HEK293T (cell line): ENCODE data around the gene PWWP2A.

Experiments
- CTCF ChIA-PET: fragments of 350-600 bp; formaldehyde crosslinking; extraction: SDS; loops from one replicate; lab custom pipeline; 2021; ENCODE audit warnings: antibody characterized with exemption, inconsistent platforms; lab: Yijun Ruan, JAX
- POLR2A ChIA-PET: fragments of 350-600 bp; formaldehyde crosslinking; extraction: SDS; loops from one replicate; lab custom pipeline; 2020; ENCODE audit warnings: antibody characterized with exemption, inconsistent platforms; lab: Yijun Ruan, JAX
- DNase-seq: peaks from one replicate; pipeline ENCODE4 v3.0.0; 2012; ENCODE audit warnings: mixed read lengths; ENCODE audit errors: extremely low spot score
- ARNT ChIP-seq: fragments of 450-650 bp; IDR thresholded peaks from 2 replicates; pipeline ENCODE4 v1.6.1; 2017; ENCODE audit warnings: mild to moderate bottlenecking
- BHLHE40 ChIP-seq: fragments of 450-650 bp; IDR thresholded peaks from 2 replicates; pipeline ENCODE4 v1.6.1; 2016; ENCODE audit warnings: mild to moderate bottlenecking, moderate library complexity, borderline replicate concordance
- CTBP1 ChIP-seq: fragments of 450-650 bp; IDR thresholded peaks from 2 replicates; pipeline ENCODE4 v1.6.1; 2016; ENCODE audit warnings: borderline replicate concordance
- ELF4 ChIP-seq: fragments of 450-650 bp; IDR thresholded peaks from 2 replicates; pipeline ENCODE4 v1.6.1; 2017; ENCODE audit warnings: antibody characterized with exemption
- FOXA1 ChIP-seq: fragments of 450-650 bp; IDR thresholded peaks from 2 replicates; pipeline ENCODE4 v1.6.1; 2016; ENCODE audit warnings: mild to moderate bottlenecking
- FOXK2 ChIP-seq: fragments of 450-650 bp; IDR thresholded peaks from 2 replicates; pipeline ENCODE4 v1.6.1; 2016; ENCODE audit warnings: mild to moderate bottlenecking
- FOXM1 ChIP-seq: fragments of 450-650 bp; IDR thresholded peaks from 2 replicates; pipeline ENCODE4 v1.6.1; 2017; ENCODE audit warnings: mild to moderate bottlenecking, borderline replicate concordance
- HDGF ChIP-seq: fragments of 450-650 bp; IDR thresholded peaks from 2 replicates; pipeline ENCODE4 v1.6.1; 2017; ENCODE audit warnings: antibody characterized with exemption, borderline replicate concordance
- L3MBTL2 ChIP-seq: fragments of 450-650 bp; conservative IDR thresholded peaks from 2 replicates; pipeline ENCODE4 v1.6.1; 2016; ENCODE audit warnings: mild to moderate bottlenecking
- LEF1 ChIP-seq: fragments of 450-650 bp; IDR thresholded peaks from 2 replicates; pipeline ENCODE4 v1.6.1; 2017; ENCODE audit warnings: mild to moderate bottlenecking, borderline replicate concordance
- NFRKB ChIP-seq: fragments of 450-650 bp; IDR thresholded peaks from 2 replicates; pipeline ENCODE4 v1.6.1; 2016; ENCODE audit warnings: mild to moderate bottlenecking, moderate library complexity
- SP1 ChIP-seq: fragments of 450-650 bp; IDR thresholded peaks from 2 replicates; pipeline ENCODE4 v1.6.1; 2017
- SUZ12 ChIP-seq: fragments of 450-650 bp; IDR thresholded peaks from 2 replicates; pipeline ENCODE4 v1.6.1; 2016; ENCODE audit warnings: mild to moderate bottlenecking
- TARDBP ChIP-seq: fragments of 450-650 bp; IDR thresholded peaks from 2 replicates; pipeline ENCODE4 v1.6.1; 2016
- ZNF384 ChIP-seq: fragments of 450-650 bp; IDR thresholded peaks from 2 replicates; pipeline ENCODE4 v1.6.1; 2016
- TF ChIP-seq, protein P1 (sequence below): fragments of 450-650 bp; IDR thresholded peaks from 2 replicates; pipeline ENCODE4 v1.6.1; 2016

Gene PWWP2A

DNA sequence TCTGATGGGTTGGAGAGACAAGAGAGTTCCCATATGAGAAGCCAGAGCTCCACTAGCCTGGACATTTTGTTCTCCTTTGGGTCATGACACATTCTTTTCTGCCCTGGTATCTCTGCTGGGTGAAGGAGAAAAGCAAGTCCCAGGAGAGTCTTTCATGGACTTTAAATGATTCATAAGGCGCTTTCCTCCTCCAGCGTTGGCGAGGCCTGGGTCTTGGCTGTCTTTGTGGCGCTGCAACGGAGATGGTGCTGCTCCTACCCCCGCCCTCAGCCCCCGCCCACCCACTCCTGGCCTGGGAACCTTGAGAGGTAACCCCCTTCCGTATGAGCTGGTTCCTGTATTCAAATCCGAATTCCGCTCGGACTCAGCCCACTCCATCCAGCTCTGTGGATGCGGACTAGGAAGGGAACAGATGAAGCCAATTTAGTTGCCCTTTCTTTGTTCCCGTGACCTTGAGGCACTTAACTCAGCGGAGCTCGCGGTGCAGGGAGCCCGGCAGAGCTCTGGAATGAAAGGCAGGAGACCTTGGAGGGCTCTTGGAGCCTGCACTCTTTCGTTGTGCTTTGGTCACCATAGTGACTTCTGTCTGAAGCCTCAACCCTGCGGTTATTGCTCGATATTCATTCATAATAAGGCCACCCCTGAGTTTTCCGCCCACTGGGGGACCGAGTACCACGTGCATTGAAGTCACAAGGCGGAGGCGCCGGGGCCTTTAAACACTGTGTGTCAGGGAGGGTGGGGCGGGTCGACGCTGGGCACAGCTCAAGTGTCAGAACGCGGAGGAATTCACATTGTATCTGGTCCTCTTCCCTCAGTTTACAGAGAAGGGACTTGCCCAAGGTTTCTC, 14.0 kb upstream of the PWWP2A start:
- POLR2A ChIA-PET, result interaction anchor here (0.6 kb wide), 1 partner anchor 15 kb away, joined by 3 read pairs; no protein-coding TSS in a partner anchor
- CTCF ChIA-PET, result no interaction called here
- DNase-seq, result peak; percentile 15
- TF ChIP-seq NFRKB, result no peak
- no peak for TF ChIP-seq FOXK2
- TF ChIP-seq ELF4, result no peak
- TF ChIP-seq, protein P1, sequence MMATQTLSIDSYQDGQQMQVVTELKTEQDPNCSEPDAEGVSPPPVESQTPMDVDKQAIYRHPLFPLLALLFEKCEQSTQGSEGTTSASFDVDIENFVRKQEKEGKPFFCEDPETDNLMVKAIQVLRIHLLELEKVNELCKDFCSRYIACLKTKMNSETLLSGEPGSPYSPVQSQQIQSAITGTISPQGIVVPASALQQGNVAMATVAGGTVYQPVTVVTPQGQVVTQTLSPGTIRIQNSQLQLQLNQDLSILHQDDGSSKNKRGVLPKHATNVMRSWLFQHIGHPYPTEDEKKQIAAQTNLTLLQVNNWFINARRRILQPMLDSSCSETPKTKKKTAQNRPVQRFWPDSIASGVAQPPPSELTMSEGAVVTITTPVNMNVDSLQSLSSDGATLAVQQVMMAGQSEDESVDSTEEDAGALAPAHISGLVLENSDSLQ, result no peak
- no peak for TF ChIP-seq CTBP1
- TF ChIP-seq LEF1, result no peak
- TF ChIP-seq ARNT, result no peak
- TF ChIP-seq FOXM1, result no peak
- TF ChIP-seq FOXA1, result no peak
- TF ChIP-seq HDGF, result no peak
- TF ChIP-seq BHLHE40, result no peak
- TF ChIP-seq TARDBP, result no peak
- TF ChIP-seq SUZ12, result no peak

DNA sequence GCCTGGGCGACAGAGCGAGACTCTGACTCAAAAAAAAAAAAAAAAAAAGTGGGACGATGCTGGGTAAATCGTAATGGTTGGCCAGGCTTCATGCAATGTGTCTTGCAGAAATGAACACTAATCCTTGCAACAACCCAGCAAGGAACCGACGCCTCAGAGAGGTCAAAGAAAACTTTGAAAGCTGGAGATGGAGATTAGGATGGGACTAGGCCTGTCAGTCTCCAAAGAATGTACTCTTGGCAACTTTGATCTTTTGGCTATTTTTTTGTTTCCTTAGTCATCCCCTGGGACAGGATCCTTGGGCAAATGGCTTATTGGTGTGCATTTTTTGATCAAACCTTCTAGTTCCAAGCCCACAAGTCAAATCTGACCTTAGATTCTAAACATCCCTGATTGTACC, 10.6 kb upstream of the PWWP2A start:
- DNase-seq, result no peak
- CTCF ChIA-PET, result no interaction called here
- no peak for TF ChIP-seq BHLHE40
- no peak for TF ChIP-seq ZNF384
- TF ChIP-seq SP1, result no peak
- no peak for TF ChIP-seq L3MBTL2
- TF ChIP-seq FOXM1, result no peak
- TF ChIP-seq FOXK2, result no peak
- TF ChIP-seq, protein P1, result no peak
- POLR2A ChIA-PET, result no interaction called here

DNA sequence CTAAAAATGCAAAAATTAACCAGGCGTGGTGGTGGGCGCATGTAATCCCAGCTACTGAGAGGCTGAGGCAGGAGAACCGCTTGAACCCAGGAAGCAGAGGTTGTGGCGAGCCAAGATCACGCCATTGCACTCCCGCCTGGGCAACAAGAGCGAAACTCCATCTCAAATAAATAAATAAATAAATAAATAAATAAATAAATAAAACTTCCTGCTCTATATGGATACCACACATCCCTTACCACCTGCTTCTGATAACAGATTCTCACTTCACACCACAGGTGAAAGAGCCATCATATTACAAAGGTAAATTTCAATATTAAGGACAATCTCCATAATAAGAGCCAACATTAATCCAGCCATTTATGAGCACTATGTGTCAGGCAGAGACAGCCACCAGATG, 9.4 kb upstream of the PWWP2A start:
- ChIA-PET POLR2A (no interaction called here), CTCF (no interaction called here)
- DNase-seq, result no peak
- TF ChIP-seq NFRKB (no peak), ARNT (no peak), LEF1 (no peak), BHLHE40 (no peak)

DNA sequence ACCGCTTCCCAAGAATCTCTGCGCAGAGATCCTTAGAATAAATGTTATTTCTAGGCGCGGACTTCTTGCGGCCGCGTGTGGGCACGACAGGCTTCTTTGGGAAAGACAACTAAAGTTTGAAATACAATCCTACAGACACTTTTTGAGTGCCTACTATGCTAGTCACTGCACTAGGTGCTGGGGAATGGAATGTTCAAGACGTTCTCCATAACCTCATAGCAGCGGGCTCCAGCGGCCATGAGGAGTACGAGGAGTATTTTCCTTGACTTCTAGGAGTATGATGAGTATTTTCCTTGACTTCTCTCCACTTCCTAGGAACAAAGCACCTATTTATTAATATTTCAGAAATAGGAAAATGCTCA, 636 bp upstream of the PWWP2A start:
- no peak for DNase-seq
- TF ChIP-seq CTBP1 (peak; percentile 92), ARNT (no peak), ELF4 (no peak), BHLHE40 (no peak), L3MBTL2 (peak; percentile 56; the same call in 1 of the 2 replicates), NFRKB (no peak), HDGF (no peak)
- ChIA-PET CTCF (no interaction called here), POLR2A (no interaction called here)

DNA sequence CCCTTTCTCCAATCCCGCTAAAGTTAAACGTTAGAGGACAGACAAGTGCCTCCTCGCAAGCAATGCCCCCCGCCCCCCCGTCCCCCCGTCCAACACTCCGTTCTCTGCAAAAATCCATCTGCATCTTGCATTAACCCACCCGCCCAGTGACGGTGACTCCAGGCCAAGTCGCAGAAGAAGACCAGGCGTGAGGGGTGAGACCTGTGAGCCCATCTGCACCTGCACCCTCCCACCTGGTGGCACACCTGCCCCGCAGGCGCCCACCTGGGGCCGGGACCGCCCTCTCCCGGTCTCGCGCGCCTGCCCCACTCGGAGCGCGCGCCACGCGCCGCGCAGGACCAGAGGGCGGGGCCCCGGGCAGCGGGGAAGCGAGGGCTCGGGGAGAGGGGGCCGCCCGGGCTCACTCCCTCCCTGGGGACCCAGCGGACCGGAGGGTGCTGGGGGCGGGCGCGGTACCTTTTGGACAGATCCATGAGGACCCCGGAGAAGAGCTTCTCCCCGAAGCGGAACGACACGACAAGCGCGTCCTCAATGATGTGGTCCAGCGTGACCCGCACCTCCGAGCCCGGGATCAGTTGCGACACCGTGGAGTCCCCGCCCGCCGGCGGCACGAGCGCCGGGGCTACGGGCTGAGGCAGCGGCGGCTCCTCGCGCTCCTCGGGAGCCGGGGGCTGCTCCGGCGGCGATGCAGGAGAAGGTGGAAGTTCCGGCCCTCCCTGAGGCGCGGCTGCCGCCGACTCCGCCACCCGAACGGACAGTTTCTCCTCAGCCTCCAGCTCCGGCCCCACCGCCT, 705 bp downstream of the PWWP2A start:
- DNase-seq, result peak; percentile 39
- POLR2A ChIA-PET, result interaction anchor here (0.9 to 1.6 kb wide), 6 partner anchors 15 to 301 kb away, joined by 3 to 4 read pairs (median 3); no protein-coding TSS in a partner anchor
- no peak for TF ChIP-seq TARDBP
- no peak for TF ChIP-seq SP1
- no peak for TF ChIP-seq FOXA1
- TF ChIP-seq ELF4, result no peak
- no peak for TF ChIP-seq SUZ12
- CTCF ChIA-PET, result interaction anchor here (0.6 to 1.6 kb wide), 2 partner anchors 37 to 38 kb away, joined by 3 read pairs; no protein-coding TSS in a partner anchor

DNA sequence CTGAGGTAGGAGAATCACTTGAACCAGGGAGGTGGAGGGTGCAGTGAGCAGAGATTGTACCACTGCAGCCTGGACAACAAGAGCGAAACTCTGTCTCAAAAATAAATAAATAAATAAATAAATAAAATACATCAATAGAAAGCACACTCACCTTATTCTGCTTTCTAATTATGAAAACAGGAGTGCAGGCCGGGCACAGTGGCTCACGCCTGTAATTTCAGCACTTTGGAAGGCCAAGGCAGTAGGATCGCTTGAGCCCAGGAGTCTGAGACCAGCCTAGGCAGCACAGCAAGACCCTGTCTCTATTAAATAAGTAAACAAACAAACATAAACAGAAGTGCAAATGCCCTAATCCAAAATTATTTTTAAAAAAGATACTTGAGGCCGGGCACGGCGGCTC, 2.3 kb downstream of the PWWP2A start:
- DNase-seq, result no peak
- CTCF ChIA-PET, result no interaction called here
- POLR2A ChIA-PET, result no interaction called here
- TF ChIP-seq CTBP1, result no peak
- TF ChIP-seq TARDBP, result no peak
- TF ChIP-seq BHLHE40, result no peak
- TF ChIP-seq SP1, result no peak
- TF ChIP-seq FOXK2, result no peak
- no peak for TF ChIP-seq NFRKB
- no peak for TF ChIP-seq FOXM1
- TF ChIP-seq L3MBTL2, result no peak
- no peak for TF ChIP-seq ELF4
- no peak for TF ChIP-seq FOXA1
- TF ChIP-seq HDGF, result no peak
- TF ChIP-seq ZNF384, result no peak
- TF ChIP-seq SUZ12, result no peak
- TF ChIP-seq, protein P1, result no peak
- no peak for TF ChIP-seq ARNT
- no peak for TF ChIP-seq LEF1
